HEK293 (cell line): ENCODE measurements around the gene ADAMTS2.

ENCODE experiments used
- CTCF ChIA-PET: fragments of 350-600 bp; formaldehyde crosslinking; extraction: SDS; loops from one replicate; lab custom pipeline; 2021; ENCODE audit warnings: antibody characterized with exemption; lab: Yijun Ruan, JAX
- POLR2A ChIA-PET: fragments of 300-600 bp; formaldehyde crosslinking; extraction: SDS; loops from one replicate; lab custom pipeline; 2020; ENCODE audit warnings: antibody characterized with exemption, inconsistent platforms; lab: Yijun Ruan, JAX
- H3K27ac ChIP-seq: fragments of 200-500 bp; sonication (Bioruptor generic); 2 replicates; pipeline ENCODE4 v1.5.1; 2014; ENCODE audit warnings: low read depth, low read length, control low read depth, inconsistent platforms; ENCODE audit errors: extremely low read depth
- H3K36me3 ChIP-seq, 2 experiments: fragments of 200-500 bp in 1 of 2; sonication (Bioruptor generic) in 1 of 2; 1 replicate in 1 of 2; 2 replicates in 1 of 2; pipeline ENCODE4 v1.5.1; 2014 to 2017; ENCODE audit warnings: inconsistent platforms in 2 of 2, low read length in 2 of 2; ENCODE audit not compliant: control insufficient read depth in 2 of 2, insufficient read depth in 1 of 2
- H3K4me1 ChIP-seq: fragments of 200-500 bp; sonication (Bioruptor generic); 2 replicates; pipeline ENCODE4 v1.5.1; 2014; ENCODE audit warnings: mild to moderate bottlenecking, low read length, inconsistent platforms; ENCODE audit not compliant: control insufficient read depth, insufficient read depth
- H3K4me3 ChIP-seq: 2 replicates; pipeline ENCODE4 v1.5.1; 2011; ENCODE audit warnings: low read depth, mild to moderate bottlenecking, control low read depth, low read length, moderate library complexity
- H3K9me3 ChIP-seq: fragments of 200-500 bp; sonication (Bioruptor generic); 2 replicates; pipeline ENCODE4 v1.5.1; 2014; ENCODE audit warnings: low read depth, low read length, inconsistent platforms; ENCODE audit not compliant: control insufficient read depth, insufficient read depth
- GLI4 ChIP-seq: fragments of 450-650 bp; formaldehyde crosslinking; IDR thresholded peaks from 2 replicates; pipeline ENCODE4 v1.5.1; 2016; ENCODE audit warnings: missing biosample characterization, missing genetic modification characterization
- HOXC10 ChIP-seq: sonication (generic); formaldehyde crosslinking; IDR thresholded peaks from 2 replicates; pipeline ENCODE4 v1.8.1; 2023; ENCODE audit warnings: mild to moderate bottlenecking, missing genetic modification reagents
- KLF9 ChIP-seq: fragments of 450-650 bp; formaldehyde crosslinking; IDR thresholded peaks from 2 replicates; pipeline ENCODE4 v1.5.1; 2016; ENCODE audit warnings: missing biosample characterization, missing genetic modification characterization, low read depth
- OVOL3 ChIP-seq: fragments of 450-650 bp; formaldehyde crosslinking; IDR thresholded peaks from 2 replicates; pipeline ENCODE4 v1.5.1; 2016; ENCODE audit warnings: missing biosample characterization, missing genetic modification characterization
- RBAK ChIP-seq: fragments of 450-650 bp; formaldehyde crosslinking; IDR thresholded peaks from 2 replicates; pipeline ENCODE4 v1.5.1; 2016; ENCODE audit warnings: missing biosample characterization, missing genetic modification characterization
- YY1 ChIP-seq: fragments of 450-650 bp; formaldehyde crosslinking; IDR thresholded peaks from 2 replicates; pipeline ENCODE4 v1.5.1; 2018; ENCODE audit warnings: missing biosample characterization, missing genetic modification characterization
- ZBTB1 ChIP-seq: fragments of 450-650 bp; formaldehyde crosslinking; IDR thresholded peaks from 2 replicates; pipeline ENCODE4 v1.5.1; 2016; ENCODE audit warnings: missing biosample characterization, missing genetic modification characterization
- ZBTB49 ChIP-seq: fragments of 450-650 bp; formaldehyde crosslinking; IDR thresholded peaks from 2 replicates; pipeline ENCODE4 v1.5.1; 2016; ENCODE audit warnings: missing biosample characterization, missing genetic modification characterization, low read depth
- ZBTB8A ChIP-seq: fragments of 450-650 bp; formaldehyde crosslinking; IDR thresholded peaks from 2 replicates; pipeline ENCODE4 v1.5.1; 2016; ENCODE audit warnings: missing biosample characterization, missing genetic modification characterization
- ZEB2 ChIP-seq: fragments of 450-650 bp; formaldehyde crosslinking; IDR thresholded peaks from 2 replicates; pipeline ENCODE4 v1.5.1; 2016; ENCODE audit warnings: missing biosample characterization, missing genetic modification characterization
- ZFP3 ChIP-seq: fragments of 450-650 bp; formaldehyde crosslinking; IDR thresholded peaks from 2 replicates; pipeline ENCODE4 v1.5.1; 2016; ENCODE audit warnings: low read depth, missing biosample characterization, missing genetic modification characterization
- ZNF148 ChIP-seq: fragments of 450-650 bp; formaldehyde crosslinking; IDR thresholded peaks from 2 replicates; pipeline ENCODE4 v1.5.0; 2017; ENCODE audit warnings: missing biosample characterization, missing genetic modification characterization, borderline replicate concordance
- ZNF157 ChIP-seq: fragments of 450-650 bp; formaldehyde crosslinking; IDR thresholded peaks from 2 replicates; pipeline ENCODE4 v1.5.1; 2016; ENCODE audit warnings: missing biosample characterization, missing genetic modification characterization
- ZNF19 ChIP-seq: fragments of 450-650 bp; formaldehyde crosslinking; IDR thresholded peaks from 2 replicates; pipeline ENCODE4; 2016; ENCODE audit warnings: missing biosample characterization, missing genetic modification characterization, low read depth
- ZNF248 ChIP-seq: fragments of 450-650 bp; formaldehyde crosslinking; IDR thresholded peaks from 2 replicates; pipeline ENCODE4 v1.5.1; 2017; ENCODE audit warnings: missing biosample characterization, missing genetic modification characterization
- ZNF280D ChIP-seq: fragments of 450-650 bp; formaldehyde crosslinking; IDR thresholded peaks from 2 replicates; pipeline ENCODE4 v1.5.1; 2016; ENCODE audit warnings: missing biosample characterization, missing genetic modification characterization
- ZNF292 ChIP-seq: fragments of 450-650 bp; formaldehyde crosslinking; IDR thresholded peaks from 2 replicates; pipeline ENCODE4 v1.5.1; 2016; ENCODE audit warnings: low read depth, missing biosample characterization, missing genetic modification characterization, borderline replicate concordance
- ZNF302 ChIP-seq: fragments of 450-650 bp; formaldehyde crosslinking; IDR thresholded peaks from 2 replicates; pipeline ENCODE4 v1.5.1; 2016; ENCODE audit warnings: missing biosample characterization, missing genetic modification characterization, low read depth
- ZNF549 ChIP-seq: fragments of 450-650 bp; IDR thresholded peaks from 2 replicates; pipeline ENCODE4 v1.5.1; 2018; ENCODE audit warnings: missing biosample characterization, missing genetic modification characterization, mild to moderate bottlenecking, inconsistent platforms, moderate library complexity
- ZNF561 ChIP-seq: fragments of 450-650 bp; IDR thresholded peaks from 2 replicates; pipeline ENCODE4 v1.5.1; 2018; ENCODE audit warnings: missing biosample characterization, missing genetic modification characterization, borderline replicate concordance
- ZNF660 ChIP-seq: fragments of 450-650 bp; IDR thresholded peaks from 2 replicates; pipeline ENCODE4 v1.5.1; 2018; ENCODE audit warnings: missing biosample characterization, mild to moderate bottlenecking, missing genetic modification characterization
- ZNF768 ChIP-seq: fragments of 450-650 bp; formaldehyde crosslinking; IDR thresholded peaks from 2 replicates; pipeline ENCODE4 v1.5.1; 2018; ENCODE audit warnings: missing biosample characterization, mild to moderate bottlenecking, missing genetic modification characterization

ADAMTS2 gene

DNA sequence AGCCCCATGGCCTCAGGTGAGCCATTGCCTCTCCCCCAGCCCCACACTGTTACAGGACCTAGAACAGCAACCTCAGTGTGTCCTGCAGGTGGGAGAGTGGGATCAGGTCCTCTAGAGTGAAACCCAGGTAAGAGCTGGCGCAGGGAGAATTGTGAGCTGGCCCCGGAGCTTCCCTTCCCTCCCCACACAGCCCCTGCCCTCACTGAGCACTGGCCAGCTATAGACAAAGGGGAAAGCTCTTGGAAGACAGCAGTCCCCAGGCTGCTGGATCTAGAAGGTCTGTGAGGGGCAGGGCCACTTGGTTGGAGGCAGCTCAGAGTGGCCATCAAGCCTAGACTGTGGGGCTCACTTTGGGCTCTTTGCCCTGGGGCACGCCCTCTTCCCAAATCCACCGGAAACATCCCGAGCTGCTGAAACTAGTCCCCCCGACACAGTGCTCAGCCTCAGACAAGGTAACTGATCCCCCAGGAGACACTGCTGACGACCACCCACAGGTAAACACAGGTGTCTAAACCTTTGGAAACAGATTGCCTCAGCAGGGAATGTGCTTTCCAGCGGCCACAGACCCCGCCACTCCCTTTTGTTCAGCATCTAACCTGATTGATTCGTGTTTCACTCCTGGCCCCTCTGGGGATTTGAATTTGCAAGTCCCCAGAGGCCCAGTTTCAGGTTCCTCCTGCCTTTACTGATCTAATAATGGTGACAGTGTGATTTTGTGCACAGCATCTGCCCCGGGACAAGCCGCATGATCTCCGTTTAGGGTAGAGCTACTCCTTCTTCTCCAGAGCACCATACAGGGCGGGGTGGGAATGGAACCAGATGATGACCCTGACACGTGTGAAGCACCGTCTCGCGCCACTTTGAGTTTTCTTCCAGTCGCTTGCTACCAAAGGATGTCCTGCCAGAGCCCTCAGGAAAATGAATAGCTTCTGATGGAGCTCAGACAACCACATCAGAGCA is 42.2 kb upstream of the ADAMTS2 start:
- ChIA-PET POLR2A (no interaction called here), CTCF (interaction anchor here (0.6 kb wide), 2 partner anchors 94 to 965 kb away, joined by 3 to 4 read pairs; no protein-coding TSS in a partner anchor)
- H3K4me3 ChIP-seq, result no peak overlapping the region
- H3K27ac ChIP-seq, result no peak overlapping the region
- H3K36me3 ChIP-seq, result no peaks in the 10 kb centered on the region
- peaks cover 2% of the 10 kb centered on the region; the same call in 1 of the 2 replicates for H3K9me3 ChIP-seq
- no peak for TF ChIP-seq KLF9 (tag by site-specific recombination)
- no peak for TF ChIP-seq ZNF19 (tag by site-specific recombination)
- TF ChIP-seq ZEB2, result no peak
- TF ChIP-seq ZBTB1 (tag by site-specific recombination), result no peak
- TF ChIP-seq HOXC10, result no peak
- no peak for TF ChIP-seq OVOL3 (tag by site-specific recombination)
- TF ChIP-seq, all 188 proteins: peak for 0
- no peaks in the 10 kb centered on the region for H3K4me1 ChIP-seq

GRCh38 chr5:179385914-179386313 is 40.7 kb upstream of the ADAMTS2 start:
- H3K27ac ChIP-seq, result no peak overlapping the region
- no peaks in the 10 kb centered on the region for H3K36me3 ChIP-seq
- H3K9me3 ChIP-seq, result peaks cover under 1% of the 10 kb centered on the region; the same call in 1 of the 2 replicates
- no peak for TF ChIP-seq ZNF660 (tag by site-specific recombination)
- no peak for TF ChIP-seq GLI4 (tag by site-specific recombination)
- no peak for TF ChIP-seq ZBTB49 (tag by site-specific recombination)
- no peak for TF ChIP-seq ZNF549
- TF ChIP-seq RBAK (tag by site-specific recombination), result no peak
- no peak for TF ChIP-seq ZBTB8A (tag by site-specific recombination)
- TF ChIP-seq ZNF768 (tag by site-specific recombination), result no peak
- no peak for TF ChIP-seq ZNF280D (tag by site-specific recombination)
- TF ChIP-seq ZFP3 (tag by site-specific recombination), result no peak
- no peak for TF ChIP-seq ZNF561 (tag by site-specific recombination)
- TF ChIP-seq YY1 (tag by site-specific recombination), result no peak
- no peak for TF ChIP-seq ZNF292
- TF ChIP-seq ZNF302 (tag by site-specific recombination), result no peak
- TF ChIP-seq ZNF157 (tag by site-specific recombination), result no peak
- TF ChIP-seq ZNF248, result no peak
- no peak for TF ChIP-seq ZNF148
- no peaks in the 10 kb centered on the region for H3K4me1 ChIP-seq
- CTCF ChIA-PET, result no interaction called here
- H3K4me3 ChIP-seq, result no peak overlapping the region
- POLR2A ChIA-PET, result no interaction called here
